GM21717 (cell line): ENCODE measurements around the gene CHRNA3.

Source experiments
- ATAC-seq: cut with Tn5 transposase; IDR thresholded peaks from one replicate; pipeline ENCODE4 v1.9.1; 2021; ENCODE audit warnings: mild to moderate bottlenecking, moderate library complexity; ENCODE audit not compliant: unreplicated experiment

CHRNA3 gene

DNA sequence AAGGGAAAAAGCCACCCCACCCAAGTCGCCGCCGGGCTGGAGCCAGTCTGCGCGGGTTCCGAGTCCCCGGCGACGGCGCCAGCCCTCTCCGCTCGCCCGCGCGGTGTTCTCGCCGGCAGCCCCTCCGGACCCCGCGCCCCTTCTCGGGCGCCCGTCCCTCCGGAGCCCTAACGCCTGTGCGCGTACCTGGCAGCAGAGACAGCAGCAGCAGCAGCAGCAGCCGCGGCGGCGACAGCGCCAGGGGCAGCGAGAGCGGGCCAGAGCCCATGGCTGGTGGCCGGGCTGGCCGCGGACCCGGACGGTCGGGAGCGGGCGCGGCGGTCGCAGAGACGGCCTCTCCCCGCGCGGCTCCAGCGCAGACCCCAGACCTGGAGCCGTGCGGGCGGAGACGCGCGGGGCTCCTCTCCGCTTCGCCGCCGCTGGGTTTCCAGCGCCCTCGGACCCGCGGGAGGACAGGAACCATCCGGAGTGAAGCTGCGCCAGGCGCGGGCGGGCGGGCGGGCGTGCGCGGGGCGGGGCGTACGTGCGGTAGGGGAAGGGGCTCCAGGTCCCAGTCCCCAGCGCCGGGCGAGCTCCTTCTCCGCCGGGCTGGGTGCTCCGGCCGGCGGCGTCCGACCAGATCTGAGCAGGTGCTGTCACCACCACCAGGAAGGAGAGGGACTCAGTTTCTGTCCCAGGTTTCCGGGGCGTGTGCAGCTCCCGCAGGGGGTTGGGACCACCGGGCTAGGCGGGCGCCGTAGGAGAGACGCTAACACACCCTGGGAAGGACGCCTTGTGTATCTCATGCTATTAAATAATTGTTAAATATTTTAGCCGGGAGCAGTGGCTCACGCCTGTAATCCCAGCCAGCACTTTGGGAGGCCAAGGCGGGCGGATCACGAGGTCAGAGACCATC, at the start of gene CHRNA3:
CHRNA3 (minus strand) TSS at position 470 of the 895 bp plus-strand sequence; CDS start at position 268, 202 bp downstream.
- no peak for ATAC-seq

DNA sequence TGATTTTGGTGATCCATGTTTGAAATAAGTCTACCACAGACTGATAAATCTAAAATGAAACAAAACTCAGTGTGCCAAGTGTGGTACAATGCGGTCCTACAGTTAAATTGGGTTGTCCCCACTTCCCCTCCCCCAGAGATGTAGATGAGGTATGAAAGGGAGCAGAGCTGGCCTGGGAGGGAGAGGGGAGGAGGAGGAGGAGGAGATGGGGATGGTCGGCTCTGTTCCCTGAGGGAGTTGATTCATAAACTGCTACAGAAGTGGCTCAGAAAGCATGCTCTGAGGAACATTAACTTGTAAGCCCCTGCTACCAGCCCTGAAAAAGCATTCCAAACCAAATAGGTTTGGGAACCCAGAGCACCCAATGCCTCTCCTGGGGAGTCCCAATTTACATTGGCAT, 48.2 kb upstream of the CHRNA3 start:
- ATAC-seq = no peak

DNA sequence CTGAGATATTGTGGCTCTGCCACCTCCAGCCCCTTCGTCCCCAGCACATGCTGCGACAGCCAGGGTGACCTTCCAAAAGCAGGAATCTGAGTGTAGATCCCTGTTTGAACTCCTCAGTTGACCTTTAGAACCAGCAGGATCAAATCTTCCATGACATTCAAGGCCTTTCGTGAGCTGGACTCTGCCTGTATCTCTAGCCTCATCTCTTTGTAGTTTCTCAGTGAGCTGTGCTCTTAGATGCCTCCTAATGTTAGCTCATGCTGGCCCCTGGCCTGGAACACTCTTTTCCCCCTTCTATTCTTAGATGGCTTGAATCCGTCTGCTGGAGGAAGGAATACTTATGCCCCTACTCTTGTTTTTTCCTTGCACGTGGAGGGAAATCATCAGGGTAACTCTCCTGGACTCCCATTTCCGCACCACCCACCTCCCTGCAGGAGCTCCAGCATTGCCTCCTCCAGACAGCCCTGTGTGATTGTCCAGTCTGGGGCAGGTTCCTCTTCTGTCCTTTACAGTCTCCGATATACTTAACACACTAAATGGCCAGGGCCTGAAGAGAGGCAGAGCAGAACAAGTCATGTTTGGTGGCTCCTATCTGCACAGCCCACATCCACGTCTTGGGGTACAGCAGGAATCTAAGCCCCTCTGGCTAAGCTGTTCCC, 46.9 kb upstream of the CHRNA3 start:
- ATAC-seq = no peak

DNA sequence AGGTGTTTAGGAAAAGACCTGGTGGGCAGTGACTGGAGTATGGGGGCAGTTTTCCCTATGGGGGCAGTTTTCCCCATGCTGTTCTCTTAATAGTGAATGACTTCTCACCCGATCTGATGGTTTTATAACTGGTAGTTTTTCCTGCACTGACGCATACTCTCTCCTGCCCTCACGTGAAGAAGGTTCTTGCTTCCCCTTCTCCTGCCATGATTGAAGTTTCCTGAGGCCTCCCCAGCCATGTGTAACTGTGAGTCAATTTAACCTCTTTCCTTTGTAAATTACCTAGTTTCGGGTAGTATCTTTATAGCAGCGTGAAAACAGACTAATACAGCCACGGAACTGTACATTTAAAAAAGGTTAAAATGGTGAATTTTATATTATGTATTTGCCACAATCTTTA, 45.2 kb upstream of the CHRNA3 start:
- ATAC-seq = no peak

DNA sequence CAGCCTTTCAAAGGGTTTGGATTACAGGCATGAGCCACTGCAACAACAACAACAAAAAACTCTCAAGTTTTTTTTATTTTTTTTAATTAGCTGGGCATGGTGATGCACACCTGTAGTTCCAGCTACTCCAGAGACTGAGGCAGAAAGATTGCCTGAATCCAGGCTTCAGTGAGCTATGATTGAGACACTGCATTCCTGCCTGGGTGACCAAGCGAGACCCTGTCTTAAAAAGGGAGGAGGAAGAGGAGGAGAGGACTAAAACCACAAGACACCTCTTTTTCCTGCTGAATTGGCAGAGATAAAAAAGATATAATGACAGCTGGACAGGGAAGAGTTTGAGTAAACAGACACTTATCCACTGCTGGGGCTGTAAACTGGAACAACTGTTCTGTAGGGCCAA, 42.9 kb upstream of the CHRNA3 start:
- no peak for ATAC-seq

DNA sequence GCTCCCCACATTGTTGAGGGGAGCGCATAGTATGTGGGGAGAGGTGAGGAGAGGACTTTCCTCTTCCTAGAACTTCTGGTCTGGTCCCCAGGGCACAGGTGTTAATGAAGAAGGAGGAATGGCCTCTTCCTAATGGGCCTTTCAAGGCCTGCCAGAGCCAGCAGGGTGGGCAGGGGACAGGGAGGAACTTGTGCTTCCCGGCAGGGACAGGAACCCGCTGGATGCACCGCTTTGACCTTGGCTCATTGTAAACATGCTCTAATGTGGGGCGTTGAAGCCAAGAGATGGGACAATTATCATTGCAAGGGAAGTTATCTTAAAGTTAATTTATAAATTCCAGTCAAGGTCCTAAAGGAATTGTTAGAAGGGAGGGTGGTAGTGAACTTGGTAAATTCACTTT, 41.2 kb upstream of the CHRNA3 start:
- ATAC-seq = no peak

DNA sequence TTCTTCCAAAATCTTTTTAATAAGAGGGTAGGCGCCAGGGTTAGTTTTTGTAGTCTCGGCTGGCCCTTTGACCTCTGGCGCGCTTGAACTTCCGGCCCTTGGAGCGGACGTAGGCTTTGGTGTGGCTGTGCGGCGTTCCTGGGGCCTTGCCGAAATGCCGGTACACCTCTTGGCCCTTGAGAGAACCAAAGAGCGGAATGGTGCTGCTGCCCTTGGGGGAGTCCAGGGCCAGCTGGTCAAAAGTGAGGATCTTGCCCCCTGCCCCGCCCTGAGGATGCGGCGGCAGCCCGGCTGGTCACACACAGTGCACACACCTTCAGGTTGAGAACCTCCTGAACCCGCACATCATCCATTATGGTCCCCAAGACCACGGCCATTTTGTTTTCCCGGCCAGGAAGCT, 40.2 kb upstream of the CHRNA3 start:
- no peak for ATAC-seq

DNA sequence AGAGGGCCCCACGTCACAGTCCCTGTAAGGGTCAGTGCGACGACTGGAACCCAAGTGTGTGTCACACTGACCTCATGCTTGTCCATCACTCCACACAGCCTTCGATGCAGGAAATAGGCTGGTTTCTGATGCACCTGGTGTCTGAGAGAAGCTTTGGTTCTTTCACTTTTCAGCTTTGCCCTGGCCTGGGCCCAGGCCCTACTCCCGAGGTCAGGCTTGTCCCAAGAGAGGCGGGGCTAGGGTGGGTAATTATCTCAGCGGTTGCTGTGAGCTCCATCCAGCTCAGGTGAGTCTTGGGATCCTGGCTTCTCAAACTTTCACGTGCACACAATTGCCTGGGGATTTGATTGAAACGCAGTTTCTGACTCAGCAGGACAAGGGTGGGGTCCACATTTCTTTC, 39.8 kb upstream of the CHRNA3 start:
- no peak for ATAC-seq

DNA sequence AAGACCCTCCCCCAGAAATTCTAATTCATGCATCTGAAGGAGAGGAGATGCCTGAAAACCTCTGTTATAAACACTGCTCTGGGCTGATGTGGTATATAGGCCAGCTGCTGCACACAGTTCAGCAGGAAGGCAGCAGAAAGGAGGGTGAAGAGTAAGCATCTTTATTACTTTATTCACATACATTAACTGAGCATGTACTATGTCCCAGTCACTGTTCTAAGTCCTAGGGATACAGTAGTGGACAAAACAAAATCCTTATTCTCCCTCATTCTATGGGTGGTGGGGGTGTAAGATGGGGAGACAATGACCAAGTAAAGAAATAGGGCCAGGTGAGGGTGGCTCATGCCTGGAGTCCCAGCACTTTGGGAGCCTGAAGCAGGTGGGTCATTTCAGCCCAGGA, 38.0 kb upstream of the CHRNA3 start:
- no peak for ATAC-seq

DNA sequence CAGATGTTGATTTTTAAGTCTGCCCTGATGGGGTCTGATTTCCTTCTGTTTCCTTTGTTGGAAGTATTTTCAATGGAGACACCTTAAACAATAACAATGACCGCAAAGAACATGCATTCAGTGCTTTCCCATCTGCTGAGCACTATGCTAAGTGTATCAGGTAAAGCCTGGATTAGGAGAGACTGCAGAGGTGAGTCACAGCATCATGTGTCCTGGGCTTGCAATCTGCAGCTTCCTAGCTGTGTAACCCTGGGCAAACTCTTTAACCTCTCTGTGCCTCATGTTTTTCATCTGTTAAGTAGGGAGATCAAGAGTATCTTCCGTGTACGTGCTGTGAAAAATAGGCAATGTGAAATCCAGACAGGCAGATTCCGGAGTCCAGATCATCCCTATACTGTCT, 33.5 kb upstream of the CHRNA3 start:
- ATAC-seq = no peak

DNA sequence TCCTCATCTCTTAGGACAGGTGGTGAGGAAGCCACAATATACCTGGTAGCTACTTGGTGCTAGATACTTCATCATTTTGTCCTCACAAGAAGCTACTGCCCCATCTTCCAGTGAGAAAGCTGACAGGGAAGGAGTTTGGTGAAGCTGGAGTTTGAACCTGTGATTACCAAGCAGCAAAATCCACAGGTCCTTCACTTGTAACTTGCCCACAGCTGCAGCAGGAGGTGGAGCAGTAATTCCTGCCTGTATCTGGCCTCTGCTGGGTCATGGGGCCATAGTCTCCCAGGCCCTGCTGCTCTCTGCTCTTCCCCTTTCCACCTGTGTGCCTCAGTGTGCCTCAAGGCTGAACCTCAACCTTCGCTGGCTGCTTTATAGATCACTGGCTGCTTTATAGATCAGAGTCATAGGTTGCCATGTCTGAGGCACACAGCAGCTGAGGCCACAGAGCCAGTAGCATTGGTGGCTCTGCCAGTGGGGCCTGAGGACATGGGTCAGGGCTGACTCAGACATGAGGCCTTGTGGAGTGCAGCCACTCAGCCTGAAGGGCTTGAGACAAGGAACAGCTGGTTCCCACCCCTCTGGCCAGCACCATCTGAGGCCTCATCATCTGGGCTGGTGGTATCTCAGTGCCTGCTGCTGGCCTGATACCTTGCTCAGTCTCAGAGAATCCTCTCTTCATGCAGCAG, 31.3 kb upstream of the CHRNA3 start:
- no peak for ATAC-seq

DNA sequence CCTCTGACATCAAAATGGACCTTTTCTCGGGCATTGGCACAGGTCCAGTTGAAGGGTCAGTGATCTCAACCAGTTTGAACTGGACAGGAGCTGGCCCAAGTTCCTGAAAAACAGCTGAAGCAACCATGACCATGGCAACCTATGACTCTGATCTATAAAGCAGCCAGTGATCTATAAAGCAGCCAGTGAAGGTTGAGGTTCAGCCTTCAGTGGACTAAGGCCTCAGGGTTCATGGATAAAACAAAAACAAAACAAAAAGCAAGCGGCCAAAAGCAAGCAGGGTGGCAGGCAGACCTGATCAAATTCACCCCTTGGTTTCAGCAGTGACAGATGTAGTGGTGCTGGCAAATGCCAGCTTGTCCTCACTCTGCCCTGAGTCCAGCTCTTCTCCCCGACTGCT, 30.2 kb upstream of the CHRNA3 start:
- no peak for ATAC-seq

DNA sequence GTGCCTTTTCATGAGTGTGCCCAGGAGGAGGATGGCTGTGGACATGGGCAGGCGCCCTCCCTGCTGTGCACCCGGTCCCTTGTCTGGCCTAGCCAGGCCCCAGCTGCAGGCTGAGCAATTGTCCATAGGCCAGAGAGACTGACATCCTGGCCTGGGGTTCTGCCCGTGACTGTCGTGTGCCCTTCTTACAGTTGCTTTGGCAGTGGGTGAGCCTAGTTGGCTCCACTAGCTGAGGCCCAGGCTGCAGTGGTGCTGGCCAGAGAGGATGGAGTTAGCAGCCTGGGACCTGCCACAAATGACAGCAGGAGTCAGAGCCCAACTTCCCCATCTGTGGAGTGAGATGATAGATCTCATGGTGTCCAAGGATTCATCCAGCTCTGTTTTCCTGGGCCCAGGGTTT, 29.2 kb upstream of the CHRNA3 start:
- ATAC-seq = no peak

DNA sequence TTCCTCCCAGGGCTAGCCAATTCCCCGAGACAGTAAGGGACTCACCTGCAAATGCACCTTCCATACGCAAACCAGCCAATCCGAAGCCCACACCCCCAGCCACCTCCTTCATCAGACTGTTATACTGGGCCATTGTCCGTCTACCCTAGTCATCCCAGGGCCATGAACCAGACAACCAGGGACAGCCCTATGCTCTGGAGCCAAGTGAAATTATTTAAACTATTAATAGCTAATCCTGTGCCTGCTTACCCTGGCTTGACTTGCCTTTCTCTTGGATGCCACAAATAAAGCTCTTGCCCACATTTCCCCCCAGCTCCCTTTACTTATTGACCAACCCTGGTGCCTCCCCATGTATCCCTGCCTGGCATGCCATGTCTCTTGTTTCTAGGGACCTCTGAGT, 24.2 kb upstream of the CHRNA3 start:
- no peak for ATAC-seq

DNA sequence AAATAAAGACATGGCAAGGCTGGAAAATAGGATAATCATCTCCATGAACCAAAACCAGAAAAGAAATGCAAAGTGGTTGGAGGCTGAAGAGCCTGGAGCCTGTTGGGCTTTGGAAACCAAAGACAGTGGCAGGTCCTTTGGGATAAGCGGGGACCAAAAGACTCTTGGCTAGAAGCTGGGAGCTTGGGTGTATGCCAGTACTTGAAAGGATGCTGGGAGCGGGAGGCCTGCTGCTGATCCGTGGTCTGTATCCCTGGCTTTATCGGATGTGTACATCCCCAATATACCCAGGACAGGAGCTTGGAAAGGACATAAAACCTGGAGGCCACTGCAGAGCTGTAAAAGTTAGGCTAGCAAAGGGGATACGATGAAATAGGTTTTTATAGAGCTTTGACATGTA, 21.5 kb upstream of the CHRNA3 start:
- no peak for ATAC-seq

DNA sequence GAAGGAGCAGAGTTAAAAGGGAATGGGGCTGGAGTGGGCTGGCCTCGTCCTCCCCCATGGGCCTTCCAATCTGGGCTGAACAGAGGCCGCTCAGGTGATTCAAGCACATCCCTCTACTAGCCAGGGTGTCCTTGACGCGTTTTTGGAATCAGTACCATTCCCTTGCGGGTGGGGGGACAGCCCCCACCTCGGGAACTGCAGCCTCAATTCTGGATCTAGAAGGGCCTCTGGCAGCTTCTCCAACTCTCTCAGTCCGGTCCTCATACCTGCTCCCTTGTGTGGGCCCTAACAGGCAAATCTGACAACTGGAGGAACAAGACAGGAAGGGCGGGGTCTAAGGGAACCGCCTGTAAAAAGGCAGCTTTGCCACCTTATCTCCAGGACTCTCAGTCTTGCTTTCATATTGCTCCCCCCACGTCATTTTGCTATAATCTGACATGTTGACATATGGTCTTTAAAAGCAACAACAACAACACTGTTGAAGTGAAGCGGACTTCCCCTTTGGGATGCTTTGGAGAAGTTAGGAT, 21.0 kb upstream of the CHRNA3 start:
- no peak for ATAC-seq

DNA sequence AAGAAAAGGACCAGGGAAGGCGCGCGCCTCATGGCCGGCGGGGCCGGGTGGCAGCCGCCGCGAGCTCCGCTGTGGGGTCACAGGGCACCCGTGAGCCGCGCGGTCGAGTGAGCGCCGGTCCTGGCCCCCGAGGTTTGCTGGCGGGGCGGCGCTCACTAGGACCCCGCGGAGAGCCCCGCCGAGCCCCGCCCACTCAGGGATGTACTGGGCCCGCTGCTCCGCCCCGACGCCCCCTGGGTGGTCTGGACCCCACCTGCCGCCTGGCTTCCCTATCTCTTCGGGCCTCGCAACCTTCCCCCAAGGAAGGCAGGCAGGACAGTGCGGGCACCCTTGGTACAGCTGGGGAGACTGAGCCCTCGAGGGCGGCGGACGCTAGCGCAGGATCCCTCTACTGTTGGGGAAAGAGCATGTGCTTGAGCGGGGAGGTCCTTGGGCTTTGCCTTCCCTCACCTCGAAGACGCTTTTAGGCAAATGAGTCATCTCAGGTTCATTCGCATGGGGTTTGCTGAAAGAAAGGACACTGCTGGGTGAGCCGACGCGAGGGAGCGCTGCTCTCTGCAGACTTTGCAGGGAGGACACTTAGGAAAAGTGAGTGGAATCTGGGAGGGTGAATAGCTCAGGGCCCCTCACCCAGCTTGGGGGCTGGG, 20.4 kb upstream of the CHRNA3 start, which contains the start of gene CHRNB4:
CHRNB4 (minus strand) TSS at position 109 of the 647 bp plus-strand sequence; CDS start at position 32, 77 bp downstream.
- ATAC-seq = no peak

DNA sequence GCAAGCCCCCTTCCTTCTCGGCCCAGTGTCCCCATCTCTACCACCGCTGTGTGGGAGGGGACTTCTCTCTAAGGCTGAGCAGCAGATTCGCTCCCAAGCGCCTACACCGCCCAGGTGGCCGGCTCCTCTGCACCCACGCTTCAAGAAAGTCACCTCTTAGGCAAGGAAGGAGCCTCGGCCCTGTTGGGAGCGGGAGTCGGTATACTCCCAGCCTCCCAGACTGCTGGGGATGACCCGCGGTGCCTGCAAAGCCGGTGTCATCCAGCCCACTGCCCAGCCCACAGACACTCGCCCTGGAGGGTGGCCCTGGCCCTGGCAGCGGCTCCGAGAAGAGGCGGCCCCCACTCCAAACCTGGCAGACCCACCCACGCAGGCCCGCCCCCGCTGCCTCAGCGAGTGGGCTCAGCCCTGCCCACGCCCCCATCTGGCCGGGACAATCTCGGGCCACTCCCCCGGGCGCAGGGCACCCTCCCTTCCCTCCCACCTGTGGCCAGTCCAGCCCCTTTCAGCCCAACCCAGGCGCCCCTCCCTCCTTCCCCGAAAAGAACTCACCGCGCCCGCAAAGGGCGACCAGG, 19.8 kb upstream of the CHRNA3 start:
- ATAC-seq = no peak

DNA sequence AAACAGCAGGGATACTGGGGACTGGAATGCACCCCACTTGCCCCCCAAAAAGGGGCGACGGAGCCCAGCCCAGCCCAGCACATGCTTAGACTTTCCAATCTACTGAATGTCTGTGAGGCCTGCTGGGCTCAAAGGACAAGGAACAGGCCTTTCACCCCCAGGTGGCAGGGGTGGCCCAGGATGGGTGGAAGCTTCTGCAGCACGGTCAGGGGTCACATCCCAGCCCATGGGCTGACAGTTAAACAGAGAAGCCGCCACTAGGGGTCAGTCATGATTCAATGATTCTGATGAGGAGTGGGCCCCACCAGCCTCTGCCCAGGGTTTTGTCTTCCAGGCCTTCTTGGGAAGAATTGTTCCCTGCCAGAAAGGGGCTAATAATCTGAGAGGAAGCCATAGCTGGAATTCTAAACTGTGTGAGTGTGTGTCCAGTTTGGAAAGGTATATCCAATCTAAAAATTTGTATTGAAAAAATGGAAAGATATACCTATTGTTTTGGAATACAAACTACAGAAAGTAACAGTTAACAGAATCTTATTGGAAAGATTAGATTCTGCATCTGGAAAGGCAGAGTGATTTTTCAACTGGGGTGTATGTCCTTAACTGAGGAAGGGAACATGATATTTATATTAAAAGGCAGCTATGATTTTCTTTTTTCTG, 18.0 kb upstream of the CHRNA3 start:
- ATAC-seq = no peak

DNA sequence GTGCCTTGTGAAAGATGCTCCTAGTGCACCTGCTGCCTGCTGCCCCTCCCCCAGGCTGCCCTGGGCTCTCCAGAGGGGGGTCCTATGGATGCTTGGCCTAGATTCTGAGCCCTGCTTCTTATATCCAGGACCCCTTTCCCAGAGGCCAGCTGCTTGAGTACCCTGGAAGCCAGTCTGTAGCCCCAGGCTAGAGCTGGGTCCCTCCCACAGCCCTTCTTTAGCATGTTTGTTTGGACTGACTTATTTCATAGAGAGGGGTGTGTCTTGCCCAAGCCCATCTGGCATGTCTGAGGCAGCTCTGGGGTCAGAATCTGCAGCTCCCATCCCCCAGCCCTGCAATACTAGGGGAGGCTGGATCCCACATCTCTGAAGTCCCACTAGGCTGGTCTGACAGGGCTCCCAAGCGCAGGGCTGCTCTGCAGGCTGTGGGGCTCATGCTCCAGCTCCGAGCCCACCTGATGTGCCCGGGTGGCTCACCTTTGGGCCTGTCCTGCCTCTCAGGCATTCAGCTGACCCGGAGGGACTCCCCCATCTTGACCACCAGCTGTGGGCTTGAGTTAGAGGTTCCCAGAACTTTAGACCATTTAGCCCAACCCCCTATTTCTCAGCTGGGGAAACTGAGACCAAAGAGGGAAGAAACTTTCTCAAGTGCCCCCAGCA, 17.1 kb upstream of the CHRNA3 start:
- ATAC-seq = no peak
